NT2/D1 (cell line): ENCODE measurements around the gene FBXO39.
A peak's percentile ranks its signal among the peaks of the same experiment; 100 is the strongest.
"Not testable (repeated sequence)": the region's sequence is repeated elsewhere in the genome, so short reads cannot be mapped to it uniquely, and the experiment has no call there.

Experiments used
- DNase-seq: peaks from one replicate; pipeline ENCODE4 v3.0.0-alpha.2; 2011; ENCODE audit warnings: low read depth, low spot score
- H3K27me3 ChIP-seq: 2 replicates; pipeline ENCODE4 v1.6.0; 2011; ENCODE audit warnings: mild to moderate bottlenecking; ENCODE audit not compliant: insufficient read length, insufficient read depth
- H3K36me3 ChIP-seq: 2 replicates; pipeline ENCODE4 v1.6.1; 2011; ENCODE audit warnings: mild to moderate bottlenecking, low read length, mixed read lengths; ENCODE audit not compliant: insufficient read depth, insufficient read length
- H3K4me1 ChIP-seq: 2 replicates; pipeline ENCODE4 v1.5.1; 2011; ENCODE audit not compliant: insufficient read depth, insufficient read length
- H3K4me3 ChIP-seq: 2 replicates; pipeline ENCODE4 v1.5.1; 2011; ENCODE audit warnings: low read depth; ENCODE audit not compliant: insufficient read length
- H3K9ac ChIP-seq: 2 replicates; pipeline ENCODE4 v1.6.0; 2011; ENCODE audit warnings: low read depth; ENCODE audit not compliant: insufficient read length
- H3K9me3 ChIP-seq: 2 replicates; pipeline ENCODE4 v1.5.1; 2011; ENCODE audit warnings: mild to moderate bottlenecking, low read length; ENCODE audit not compliant: insufficient read depth
- SUZ12 ChIP-seq: IDR thresholded peaks from 2 replicates; pipeline ENCODE4 v1.6.1; 2011; ENCODE audit not compliant: insufficient read length, insufficient read depth; ENCODE audit errors: extremely low read depth
- YY1 ChIP-seq: IDR thresholded peaks from 2 replicates; pipeline ENCODE4 v1.6.1; 2011; ENCODE audit not compliant: insufficient read length, insufficient read depth
- ZNF274 ChIP-seq: IDR thresholded peaks from 2 replicates; pipeline ENCODE4 v1.6.1; 2011; ENCODE audit warnings: mild to moderate bottlenecking, low read depth, low read length

The FBXO39 gene

GRCh38 chr17:6775871-6776405 lies at the start of gene FBXO39:
Gene FBXO39, plus strand, starts transcription at chr17:6776215. Its CDS starts 3,654 bp downstream, at chr17:6779869.
- peak within 1 kb of the TSS; percentile 56 for H3K9ac ChIP-seq
- no peak for DNase-seq

DNA sequence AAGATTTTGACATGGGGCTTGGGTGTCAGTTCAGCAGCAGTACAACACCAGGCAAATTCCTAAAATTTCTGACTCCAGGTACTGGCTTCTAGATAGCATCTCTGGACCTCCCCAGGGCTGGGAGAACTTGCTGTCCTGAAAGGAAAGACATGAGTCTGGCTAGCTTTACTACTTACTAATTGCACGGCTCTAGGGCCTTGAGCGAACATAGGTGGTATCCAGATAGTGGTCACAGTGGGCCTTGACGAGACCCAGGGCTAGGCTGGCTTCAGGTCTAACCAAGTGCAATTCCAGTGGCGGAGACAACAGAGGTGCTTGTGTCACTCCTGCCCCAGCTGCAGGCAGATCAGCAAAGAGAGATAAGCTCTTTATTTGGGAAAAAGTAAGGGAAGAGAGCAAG lies 46.5 kb upstream of the FBXO39 start:
- TF ChIP-seq YY1 (no peak), SUZ12 (no peak), ZNF274 (no peak)
- DNase-seq = no peak
- Histone ChIP-seq H3K27me3 (no peaks in the 10 kb centered on the region), H3K36me3 (no peaks in the 10 kb centered on the region), H3K9ac (no peak overlapping the region), H3K4me1 (no peaks in the 10 kb centered on the region), H3K9me3 (no peaks in the 10 kb centered on the region), H3K4me3 (no peak overlapping the region)

More at GRCh38 chr17:6775871-6776405, at the start of gene FBXO39:
- Histone ChIP-seq H3K27me3 (peaks cover 51% of the 10 kb centered on the region), H3K4me1 (no peaks in the 10 kb centered on the region), H3K4me3 (peak within 1 kb of the TSS; percentile 39), H3K9me3 (no peaks in the 10 kb centered on the region; the same call in 1 of the 2 replicates), H3K36me3 (no peaks in the 10 kb centered on the region)
- TF ChIP-seq ZNF274 = no peak

DNA sequence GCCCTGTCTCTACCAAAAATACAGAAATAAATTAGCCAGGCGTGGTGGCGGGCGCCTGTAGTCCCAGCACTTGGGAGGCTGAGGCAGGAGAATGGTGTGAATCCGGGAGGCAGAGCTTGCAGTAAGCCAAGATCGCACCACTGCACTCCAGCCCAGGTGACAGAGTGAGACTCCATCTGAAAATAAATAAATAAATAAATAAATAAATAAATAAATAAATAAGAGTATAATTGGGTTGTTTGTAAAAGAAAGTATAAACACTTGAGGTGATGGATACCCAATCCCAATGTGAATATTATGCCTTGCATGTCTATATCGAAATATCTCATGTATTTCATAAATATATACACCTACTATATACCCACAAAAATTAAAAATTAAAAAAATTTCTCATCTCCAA lies 29.4 kb upstream of the FBXO39 start:
- not testable (repeated sequence) for H3K36me3 ChIP-seq, H3K9me3 ChIP-seq, H3K27me3 ChIP-seq, H3K9ac ChIP-seq, DNase-seq, H3K4me3 ChIP-seq, H3K4me1 ChIP-seq

- TF ChIP-seq SUZ12 = no peak
- TF ChIP-seq ZNF274 = no peak
- no peak for TF ChIP-seq YY1
- H3K36me3 ChIP-seq = no peaks in the 10 kb centered on the region
- H3K9me3 ChIP-seq = no peaks in the 10 kb centered on the region
- no peak overlapping the region for H3K9ac ChIP-seq
- H3K4me3 ChIP-seq = no peak overlapping the region
- H3K27me3 ChIP-seq = no peaks in the 10 kb centered on the region
- H3K4me1 ChIP-seq = no peaks in the 10 kb centered on the region
- no peak for DNase-seq
These were observed 27.4 kb upstream of the FBXO39 start for GRCh38 chr17:6748617-6749016.

DNA sequence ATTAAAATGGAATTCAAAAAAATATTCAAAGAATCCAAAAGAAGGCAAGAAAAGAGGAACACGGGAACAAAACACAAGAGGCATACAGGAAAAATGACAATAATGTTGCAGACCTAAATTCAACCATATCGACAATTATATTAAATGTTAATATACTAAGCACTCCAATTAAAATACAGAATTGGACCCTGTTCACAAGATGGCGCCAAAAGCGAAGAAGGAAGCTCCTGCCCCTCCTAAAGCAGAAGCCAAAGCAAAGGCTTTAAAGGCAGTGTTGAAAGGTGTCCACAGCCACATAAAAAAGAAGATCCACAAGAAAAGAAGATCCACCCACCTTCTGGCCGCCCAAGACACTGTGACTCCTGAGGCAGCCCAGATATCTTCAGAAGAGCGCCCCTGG lies 26.5 kb upstream of the FBXO39 start:
- Histone ChIP-seq H3K9me3 (no peaks in the 10 kb centered on the region), H3K9ac (no peak overlapping the region), H3K36me3 (no peaks in the 10 kb centered on the region), H3K4me3 (no peak overlapping the region), H3K27me3 (no peaks in the 10 kb centered on the region), H3K4me1 (no peaks in the 10 kb centered on the region)
- DNase-seq = no peak
- no peak for TF ChIP-seq SUZ12
- TF ChIP-seq ZNF274 = no peak
- TF ChIP-seq YY1 = no peak

DNA sequence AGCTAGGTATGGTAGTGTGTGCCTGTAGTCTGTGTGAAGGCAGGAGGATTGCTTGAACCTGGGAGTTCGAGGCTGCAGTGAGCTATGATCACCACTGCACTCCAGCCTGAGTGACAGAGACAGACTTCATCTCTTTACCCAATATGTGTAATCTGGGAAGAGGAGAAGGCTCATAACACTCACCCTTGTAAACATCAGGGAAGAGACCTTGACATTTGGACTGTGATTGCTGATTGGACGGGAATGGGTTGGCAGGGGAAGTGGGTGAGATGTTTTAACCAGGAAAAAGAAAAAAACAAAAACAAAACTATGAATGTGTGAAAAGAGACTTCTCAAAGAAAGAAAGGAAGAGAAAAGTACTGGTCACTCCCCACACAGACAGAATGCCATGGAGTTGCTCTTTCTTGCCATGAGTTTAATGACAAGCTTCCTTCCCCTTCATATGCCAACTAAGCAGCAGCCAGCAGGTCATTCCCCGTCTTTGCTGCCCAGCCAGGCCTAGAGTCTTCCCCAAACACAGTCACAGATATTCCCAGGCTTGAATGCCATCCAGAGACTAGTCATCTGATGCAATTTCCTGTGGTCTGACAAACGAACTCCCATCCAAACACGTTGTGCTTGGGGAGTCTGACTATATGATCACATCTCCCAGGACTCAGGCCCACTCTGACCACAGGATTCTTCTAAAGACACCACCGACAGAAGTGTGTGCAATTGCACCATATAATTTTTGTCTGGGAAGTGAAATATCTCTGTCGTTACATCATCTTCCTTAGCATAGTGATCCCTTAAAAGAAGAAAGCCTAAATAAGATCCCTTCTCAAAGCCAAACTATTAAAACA lies 23.7 kb upstream of the FBXO39 start:
- no peak for DNase-seq
- no peak for TF ChIP-seq ZNF274
- TF ChIP-seq SUZ12 = no peak
- no peak for TF ChIP-seq YY1
- H3K27me3 ChIP-seq = no peaks in the 10 kb centered on the region
- H3K4me3 ChIP-seq = no peak overlapping the region
- H3K9ac ChIP-seq = no peak overlapping the region
- H3K9me3 ChIP-seq = no peaks in the 10 kb centered on the region
- no peaks in the 10 kb centered on the region for H3K36me3 ChIP-seq
- H3K4me1 ChIP-seq = peaks cover 2% of the 10 kb centered on the region

DNA sequence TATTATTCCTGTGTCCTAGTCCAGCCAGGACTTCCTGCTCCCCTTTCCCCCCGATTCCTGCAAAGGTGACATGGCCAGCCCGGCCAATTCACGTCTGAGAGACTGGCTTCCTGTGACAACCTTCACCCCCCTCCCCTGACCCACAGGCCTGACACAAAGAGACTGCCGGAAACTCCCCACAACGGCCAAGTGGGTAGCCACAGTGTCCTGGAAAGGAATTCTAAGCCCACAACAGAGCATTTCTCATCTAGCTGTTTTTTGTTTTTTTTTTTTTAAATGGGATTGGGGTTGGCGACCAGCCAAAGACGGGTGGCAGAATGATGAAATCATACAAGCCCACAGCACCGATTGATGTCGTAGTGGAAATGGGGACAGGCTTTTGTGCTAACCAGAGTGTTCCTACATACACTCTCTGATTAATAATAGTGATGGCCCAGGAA lies 23.0 kb upstream of the FBXO39 start:
- Histone ChIP-seq H3K4me1 (peaks cover 2% of the 10 kb centered on the region), H3K4me3 (no peak overlapping the region), H3K27me3 (no peaks in the 10 kb centered on the region), H3K36me3 (no peaks in the 10 kb centered on the region), H3K9ac (no peak overlapping the region), H3K9me3 (no peaks in the 10 kb centered on the region)
- no peak for TF ChIP-seq YY1
- no peak for TF ChIP-seq ZNF274
- no peak for TF ChIP-seq SUZ12
- no peak for DNase-seq
